Hindlimb muscle (tissue), 1 donor: ENCODE measurements around the gene FEZ2. TPM values are rescaled to one million over a fixed set of nuclear protein-coding genes. Genes with fewer than 3 reads are reported as not detected.

ENCODE experiments used
- DNase-seq: peaks from one replicate; pipeline ENCODE4 v3.0.0-alpha.2; 2013
- polyA plus RNA-seq: library from polyadenylated mRNA; unstranded; fragments of 120-200 nt; gene quantifications from one replicate; pipeline ENCODE4 v1.2.1, GENCODE V29; 2013; ENCODE audit not compliant: insufficient read length

Gene FEZ2
- polyA plus RNA-seq, 1 donor, result 65.0 TPM

DNA sequence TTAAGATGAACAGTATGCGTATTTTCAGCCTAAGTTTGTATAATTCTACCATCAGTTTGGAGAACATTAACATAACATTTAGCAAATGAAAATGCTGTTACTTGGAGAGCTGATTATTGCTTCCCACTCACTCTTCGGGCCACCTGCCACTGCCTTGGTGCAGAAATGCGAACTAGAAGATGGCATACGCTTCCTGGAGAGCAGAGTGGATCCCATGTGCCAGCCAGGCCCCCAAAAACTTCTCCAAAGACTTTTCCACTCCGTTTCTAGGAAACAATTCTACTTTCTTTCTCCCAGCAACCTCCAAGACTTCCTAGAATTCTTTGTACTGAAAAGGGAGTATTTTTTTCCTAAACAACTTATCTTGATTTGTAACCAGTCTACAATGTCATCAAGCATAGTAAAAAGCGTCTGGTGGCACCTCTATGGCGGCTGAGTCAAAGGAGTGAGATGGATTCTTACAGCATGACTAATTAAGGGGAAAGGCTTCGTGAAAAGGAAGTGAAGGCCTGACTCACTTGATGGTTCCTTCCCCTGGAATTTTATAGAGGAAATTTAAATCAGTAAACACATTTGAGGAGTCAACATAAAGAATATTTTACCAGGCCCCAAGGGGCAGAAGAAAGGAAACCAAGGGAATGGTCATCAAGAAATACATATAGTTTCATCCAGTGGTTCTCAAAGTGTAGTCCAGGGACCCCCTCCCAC is 36.6 kb downstream of the FEZ2 start:
- DNase-seq, result no peak

DNA sequence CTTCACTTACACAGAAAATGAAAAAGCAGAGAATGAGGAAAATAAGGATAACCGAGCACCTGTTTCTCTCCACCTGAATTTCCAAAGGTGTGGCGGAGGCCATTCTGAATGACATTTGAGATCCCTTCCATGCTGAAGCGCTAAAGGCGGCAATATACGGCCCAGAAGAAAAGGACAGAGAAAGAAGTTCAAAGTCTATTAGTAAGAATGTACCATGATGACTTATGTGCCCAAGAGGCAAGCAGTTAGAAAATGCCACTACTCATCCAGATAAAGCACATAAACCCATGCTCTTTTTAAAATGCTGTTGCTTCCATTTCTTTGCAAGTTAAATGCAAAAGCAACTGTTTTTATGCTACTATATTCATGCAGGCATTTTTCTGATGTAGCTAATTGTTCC is 37.2 kb downstream of the FEZ2 start:
- no peak for DNase-seq

DNA sequence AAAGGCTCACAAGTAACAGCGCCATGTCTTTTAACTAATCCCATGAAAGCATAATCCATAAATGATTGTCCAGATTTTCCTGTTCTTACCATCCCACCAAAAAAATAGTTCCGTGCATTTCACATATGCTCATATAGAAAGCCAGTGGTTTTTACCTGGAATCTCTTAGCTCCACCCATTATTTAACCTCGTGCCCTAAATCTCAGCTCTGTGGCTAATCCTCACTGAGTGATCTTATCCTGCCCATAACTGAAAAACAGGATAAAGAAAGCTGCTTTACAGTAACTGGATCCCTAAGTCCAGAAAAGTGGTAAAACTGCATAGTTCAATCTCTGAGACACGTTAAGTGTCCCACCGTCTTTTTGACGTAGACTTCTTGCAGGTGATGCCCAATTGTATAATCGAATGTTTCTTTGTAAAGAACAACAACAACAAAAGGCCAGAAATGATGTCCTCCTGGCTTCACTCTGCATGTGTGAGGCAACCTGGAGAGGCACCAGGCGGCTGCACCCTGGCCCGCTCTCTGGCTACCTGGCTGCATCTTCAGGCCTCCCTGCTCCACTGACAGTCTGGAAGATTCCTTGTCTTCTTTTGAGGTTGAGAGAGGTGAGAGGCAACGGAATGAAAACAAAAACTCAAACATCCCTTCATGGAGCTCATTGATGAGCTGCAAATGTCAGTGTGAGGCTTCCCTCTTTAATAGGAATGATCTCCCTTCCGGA is 38.6 kb downstream of the FEZ2 start:
- DNase-seq, result no peak

DNA sequence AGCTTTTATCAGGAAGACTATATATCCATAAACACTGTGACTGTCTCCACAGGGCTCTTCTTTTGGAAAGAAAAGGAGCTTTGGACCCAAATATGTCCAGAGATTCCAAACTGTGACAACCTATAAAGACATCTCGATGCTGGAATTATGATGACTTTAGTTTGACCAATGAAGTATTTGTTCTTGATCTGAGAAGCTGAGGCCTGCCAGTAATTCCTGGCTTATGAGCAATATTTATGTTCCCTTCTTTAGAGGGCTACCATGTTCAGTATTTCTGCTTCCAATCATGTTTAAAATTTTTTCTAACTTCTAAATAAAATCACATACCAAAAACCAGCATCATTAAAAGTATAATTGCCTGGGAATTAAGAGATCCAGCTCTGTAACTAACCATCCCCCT is 41.1 kb downstream of the FEZ2 start:
- no peak for DNase-seq

DNA sequence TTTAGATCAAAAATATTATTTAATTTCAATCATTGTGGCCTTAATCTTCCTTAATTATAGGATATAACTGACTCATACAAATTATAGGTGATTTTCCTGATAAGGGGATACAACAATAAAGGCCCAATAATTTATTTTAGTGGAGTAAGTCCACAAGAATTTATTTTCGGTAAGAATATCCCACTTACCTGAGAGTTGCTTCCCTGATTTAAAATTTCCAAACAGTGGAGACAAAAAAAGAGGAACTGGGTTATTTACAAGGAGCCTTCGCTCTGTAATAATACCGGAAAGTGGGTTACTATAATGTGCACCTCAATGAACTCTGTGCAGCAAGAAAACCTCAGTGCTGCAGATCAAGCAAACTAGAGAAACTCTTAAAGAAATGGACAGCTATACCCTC is 42.2 kb downstream of the FEZ2 start:
- no peak for DNase-seq

GRCh38 chr2:36554531-36554930 is 43.4 kb downstream of the FEZ2 start:
- no peak for DNase-seq

GRCh38 chr2:36553683-36554082 is 44.3 kb downstream of the FEZ2 start:
- no peak for DNase-seq

DNA sequence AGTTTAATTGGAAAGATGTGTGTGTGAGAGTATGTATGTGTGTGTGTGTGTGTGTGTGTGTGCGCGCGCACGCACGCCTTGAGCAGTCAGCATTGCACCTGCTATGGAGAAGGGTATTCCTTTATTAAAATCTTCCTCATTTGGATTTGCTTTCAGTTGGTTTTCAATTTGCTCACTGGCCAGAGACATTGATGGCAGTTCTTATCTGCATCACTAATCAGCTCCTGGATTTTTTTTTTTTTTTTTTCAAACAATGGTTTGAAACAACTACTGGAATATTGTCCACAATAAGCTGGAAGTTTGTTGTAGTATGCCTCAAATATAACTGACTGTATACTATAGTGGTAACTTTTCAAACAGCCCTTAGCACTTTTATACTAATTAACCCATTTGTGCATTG is 48.0 kb downstream of the FEZ2 start:
- DNase-seq, result no peak

GRCh38 chr2:36549165-36549574 is 48.8 kb downstream of the FEZ2 start:
- DNase-seq, result no peak

- DNase-seq, result no peak
Measured at GRCh38 chr2:36547906-36548305, 50.1 kb downstream of the FEZ2 start.

GRCh38 chr2:36545871-36546416 is 52.0 kb downstream of the FEZ2 start:
- DNase-seq, result no peak

- no peak for DNase-seq
Measured at GRCh38 chr2:36544638-36545338, 53.2 kb downstream of the FEZ2 start.

DNA sequence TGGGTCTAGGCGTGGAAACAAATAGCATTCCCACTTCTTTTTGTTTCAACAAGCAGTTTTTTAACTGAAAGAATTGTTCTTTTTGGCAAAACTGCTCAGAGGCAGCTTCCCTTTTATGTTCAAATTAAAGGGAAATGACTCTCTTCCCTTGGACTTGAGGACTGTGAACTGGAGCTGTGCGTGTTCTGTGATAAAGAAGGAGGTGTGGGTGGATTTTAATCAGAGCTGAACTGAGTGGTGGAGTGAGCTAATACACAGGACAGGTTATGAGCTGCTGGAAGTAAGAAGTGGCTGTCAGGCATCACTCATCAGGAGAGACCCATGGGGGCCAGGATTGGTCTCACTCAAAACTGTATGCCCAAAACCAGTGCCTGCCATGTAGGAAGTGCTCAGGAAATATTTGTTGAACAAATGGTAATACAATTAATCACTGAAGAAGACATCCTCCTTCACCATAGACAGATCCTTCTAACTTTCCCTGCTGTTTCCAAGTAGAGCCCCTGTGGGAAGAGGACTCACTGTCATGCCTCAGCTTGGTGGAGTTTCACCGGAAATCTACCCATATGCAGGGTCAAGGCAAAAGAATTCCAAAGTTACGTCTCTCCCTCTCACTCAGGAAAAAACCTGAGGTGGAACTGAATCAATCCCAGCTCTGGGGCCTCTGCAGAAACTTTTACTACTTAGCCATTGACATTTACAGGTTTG is 55.9 kb downstream of the FEZ2 start:
- DNase-seq, result no peak

GRCh38 chr2:36540986-36541754 is 56.8 kb downstream of the FEZ2 start:
- DNase-seq, result no peak

DNA sequence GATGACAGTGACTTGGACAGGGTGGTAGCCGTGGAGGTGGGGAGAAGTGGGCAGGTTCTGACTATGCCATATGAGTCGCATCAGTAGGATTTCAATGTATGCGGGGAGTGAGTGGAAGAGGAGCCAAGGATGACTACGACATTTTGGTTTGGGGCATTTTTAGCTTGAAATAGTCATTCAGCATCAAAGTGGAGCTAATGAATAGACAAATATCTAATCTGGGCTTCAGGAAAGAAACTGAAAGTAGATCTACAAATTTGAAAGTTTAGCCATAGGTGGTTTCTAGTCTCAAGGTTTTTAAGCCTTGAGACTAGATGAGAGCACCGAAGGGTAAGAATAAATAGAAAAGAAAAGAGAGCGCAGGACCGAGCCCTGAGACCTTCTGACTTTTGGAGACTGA is 58.3 kb downstream of the FEZ2 start:
- no peak for DNase-seq

DNA sequence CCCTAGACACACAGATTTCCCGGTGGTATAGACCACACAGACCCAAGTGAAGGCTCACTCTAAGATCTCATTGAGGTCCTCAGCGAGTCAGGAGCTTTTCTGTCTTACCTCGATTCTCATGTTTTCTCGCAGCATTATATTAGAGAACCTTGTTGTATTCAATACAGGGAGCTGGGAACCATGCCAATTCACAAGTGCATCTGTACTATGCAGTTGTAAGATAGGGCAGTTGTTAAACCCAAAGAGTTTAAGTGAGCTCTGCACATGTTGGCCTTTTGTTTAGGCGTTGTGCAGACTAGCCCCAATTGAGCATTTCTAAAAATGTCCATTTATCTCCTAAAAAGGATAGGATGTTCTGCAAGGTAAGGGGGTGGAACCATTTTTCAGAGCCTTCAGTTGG is 59.6 kb downstream of the FEZ2 start:
- DNase-seq, result no peak

GRCh38 chr2:36536776-36537175 is 61.2 kb downstream of the FEZ2 start:
- no peak for DNase-seq

DNA sequence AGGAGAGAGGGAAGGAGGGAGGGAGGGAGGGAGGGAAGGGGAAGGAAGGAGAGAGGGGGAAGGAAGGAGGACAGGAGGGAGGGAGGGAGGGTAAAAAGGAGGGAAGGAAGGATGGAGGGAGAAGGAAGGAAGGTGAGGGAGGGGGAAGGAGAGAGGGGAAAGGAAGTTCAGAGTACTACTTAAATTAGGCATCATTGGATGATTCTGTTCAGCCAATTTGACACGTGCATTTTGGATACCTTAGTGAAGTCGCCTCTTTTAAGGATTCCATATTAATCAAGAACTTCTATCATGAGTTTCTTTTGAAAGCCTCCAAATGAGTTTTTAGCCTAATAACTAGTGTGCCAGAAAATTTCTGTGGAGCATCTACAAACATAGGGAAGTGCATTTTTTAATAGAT is 62.9 kb downstream of the FEZ2 start:
- no peak for DNase-seq

DNA sequence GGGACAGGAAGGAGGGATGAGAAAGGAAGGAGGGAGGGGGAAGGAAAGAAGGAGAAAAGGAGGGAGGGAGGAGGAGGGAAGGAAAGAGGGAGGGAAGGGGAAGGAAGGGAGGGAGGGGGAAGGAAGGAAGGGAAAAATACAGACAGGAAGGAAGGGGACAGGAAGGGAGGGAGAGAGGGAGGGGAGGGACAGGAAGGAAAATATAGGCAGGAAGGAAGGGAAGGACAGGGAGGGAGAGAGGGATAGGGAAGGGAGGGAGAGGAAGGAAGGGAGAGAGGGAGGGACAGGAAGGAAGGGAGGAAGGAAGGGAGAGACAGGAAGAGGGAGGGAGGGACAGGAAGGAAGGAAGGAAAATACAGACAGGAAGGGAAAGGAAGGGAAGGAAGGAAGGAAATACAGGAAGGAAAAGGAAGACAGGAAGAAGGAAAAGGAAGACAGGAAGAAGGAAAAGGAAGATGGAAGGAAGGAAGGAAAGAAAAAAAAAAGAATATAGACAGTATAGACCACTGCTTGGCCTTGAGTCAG is 63.6 kb downstream of the FEZ2 start:
- no peak for DNase-seq

- no peak for DNase-seq
Measured at GRCh38 chr2:36530983-36531354, 67.0 kb downstream of the FEZ2 start.

GRCh38 chr2:36530178-36530982 is 67.6 kb downstream of the FEZ2 start:
- no peak for DNase-seq
